ENCODE measurements around the gene SLC5A3.

Gene SLC5A3

DNA sequence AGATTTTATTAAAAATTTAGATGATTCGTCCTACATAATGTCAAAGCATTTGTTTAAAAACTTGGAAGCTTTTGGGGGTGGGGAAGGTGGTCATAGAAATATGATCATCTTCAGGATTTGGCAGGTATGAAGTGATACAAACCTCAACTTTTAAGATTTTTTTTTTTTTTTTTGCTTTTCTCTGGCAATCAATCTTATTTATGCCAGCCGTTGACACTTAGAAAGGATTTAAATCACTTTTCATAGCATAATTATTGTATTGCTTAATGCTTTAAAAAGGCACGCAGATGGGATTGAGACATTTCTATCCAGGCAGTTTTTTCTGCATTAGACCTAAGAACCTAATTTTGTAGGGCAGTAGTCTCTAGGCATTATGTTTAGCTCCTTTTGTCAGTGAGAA lies 19.7 kb downstream of the SLC5A3 start:
- Histone ChIP-seq H3K9me3 (ENCODE audit: control insufficient read depth, insufficient read depth, low read depth, low read length) (no peaks in the 10 kb centered on the region), H3K36me3 (ENCODE audit: control insufficient read depth in 2 of 2, insufficient read depth in 1 of 2, low read length in 2 of 2) (peaks cover 0 to 22% of the 10 kb centered on the region in 2 experiments; a peak in 1 of 3 replicates), H3K4me3 (ENCODE audit: low read depth, low read length) (no peak overlapping the region), H3K27ac (ENCODE audit: extremely low read depth, low read depth, low read length) (no peak overlapping the region), H3K4me1 (ENCODE audit: control insufficient read depth, insufficient read depth, low read length) (peaks cover 23% of the 10 kb centered on the region)
- ChIA-PET POLR2A (interaction anchor here (0.7 to 1.7 kb wide), 2 partner anchors 20 to 389 kb away, joined by 5 read pairs; partner anchors contain the start of genes MRPS6 and SLC5A3), CTCF (interaction anchor here (0.6 to 3.7 kb wide), 10 partner anchors 9 to 1200 kb away, joined by 3 to 32 read pairs (median 4); no protein-coding TSS in a partner anchor)
- TF ChIP-seq ZNF837 (tag by site-specific recombination; IDR thresholded peaks at IDR 0.05) (no peak), PRDM6 (tag by site-specific recombination; IDR thresholded peaks at IDR 0.05) (peak; percentile 68), WT1 (tag by site-specific recombination; IDR thresholded peaks at IDR 0.05) (no peak), GLI2 (tag by site-specific recombination; IDR thresholded peaks at IDR 0.05; ENCODE audit: borderline replicate concordance, low read depth) (no peak)
- TF ChIP-seq, protein P1, sequence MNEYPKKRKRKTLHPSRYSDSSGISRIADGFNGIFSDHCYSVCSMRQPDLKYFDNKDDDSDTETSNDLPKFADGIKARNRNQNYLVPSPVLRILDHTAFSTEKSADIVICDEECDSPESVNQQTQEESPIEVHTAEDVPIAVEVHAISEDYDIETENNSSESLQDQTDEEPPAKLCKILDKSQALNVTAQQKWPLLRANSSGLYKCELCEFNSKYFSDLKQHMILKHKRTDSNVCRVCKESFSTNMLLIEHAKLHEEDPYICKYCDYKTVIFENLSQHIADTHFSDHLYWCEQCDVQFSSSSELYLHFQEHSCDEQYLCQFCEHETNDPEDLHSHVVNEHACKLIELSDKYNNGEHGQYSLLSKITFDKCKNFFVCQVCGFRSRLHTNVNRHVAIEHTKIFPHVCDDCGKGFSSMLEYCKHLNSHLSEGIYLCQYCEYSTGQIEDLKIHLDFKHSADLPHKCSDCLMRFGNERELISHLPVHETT (tag by site-specific recombination; IDR thresholded peaks at IDR 0.05): no peak
- TF ChIP-seq, protein P2, sequence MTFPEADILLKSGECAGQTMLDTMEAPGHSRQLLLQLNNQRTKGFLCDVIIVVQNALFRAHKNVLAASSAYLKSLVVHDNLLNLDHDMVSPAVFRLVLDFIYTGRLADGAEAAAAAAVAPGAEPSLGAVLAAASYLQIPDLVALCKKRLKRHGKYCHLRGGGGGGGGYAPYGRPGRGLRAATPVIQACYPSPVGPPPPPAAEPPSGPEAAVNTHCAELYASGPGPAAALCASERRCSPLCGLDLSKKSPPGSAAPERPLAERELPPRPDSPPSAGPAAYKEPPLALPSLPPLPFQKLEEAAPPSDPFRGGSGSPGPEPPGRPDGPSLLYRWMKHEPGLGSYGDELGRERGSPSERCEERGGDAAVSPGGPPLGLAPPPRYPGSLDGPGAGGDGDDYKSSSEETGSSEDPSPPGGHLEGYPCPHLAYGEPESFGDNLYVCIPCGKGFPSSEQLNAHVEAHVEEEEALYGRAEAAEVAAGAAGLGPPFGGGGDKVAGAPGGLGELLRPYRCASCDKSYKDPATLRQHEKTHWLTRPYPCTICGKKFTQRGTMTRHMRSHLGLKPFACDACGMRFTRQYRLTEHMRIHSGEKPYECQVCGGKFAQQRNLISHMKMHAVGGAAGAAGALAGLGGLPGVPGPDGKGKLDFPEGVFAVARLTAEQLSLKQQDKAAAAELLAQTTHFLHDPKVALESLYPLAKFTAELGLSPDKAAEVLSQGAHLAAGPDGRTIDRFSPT (tag by site-specific recombination; IDR thresholded peaks at IDR 0.05): no peak

GRCh38 chr21:34094949-34095348 lies 21.6 kb downstream of the SLC5A3 start:
- H3K9me3 ChIP-seq (ENCODE audit: control insufficient read depth, insufficient read depth, low read depth, low read length): no peaks in the 10 kb centered on the region
- H3K4me3 ChIP-seq (ENCODE audit: low read depth, low read length): no peak overlapping the region
- no peak for TF ChIP-seq ZNF184 (tag by site-specific recombination; IDR thresholded peaks at IDR 0.05)
- no peak for TF ChIP-seq ZNF664 (tag by site-specific recombination; IDR thresholded peaks at IDR 0.05)
- TF ChIP-seq ELK4 (IDR thresholded peaks at IDR 0.05; ENCODE audit: borderline replicate concordance, low read depth, low read length): no peak
- ChIA-PET POLR2A (no interaction called here), CTCF (interaction anchor here (0.7 to 1.2 kb wide), 3 partner anchors 34 to 200 kb away, joined by 4 read pairs; no protein-coding TSS in a partner anchor)
- H3K36me3 ChIP-seq (ENCODE audit: control insufficient read depth in 2 of 2, insufficient read depth in 1 of 2, low read length in 2 of 2): peaks cover 0 to 22% of the 10 kb centered on the region in 2 experiments; a peak in 1 of 3 replicates
- no peak overlapping the region for H3K27ac ChIP-seq (ENCODE audit: extremely low read depth, low read depth, low read length)
- H3K4me1 ChIP-seq (ENCODE audit: control insufficient read depth, insufficient read depth, low read length): peaks cover 23% of the 10 kb centered on the region

- ChIA-PET CTCF (no interaction called here), POLR2A (no interaction called here)
- Histone ChIP-seq H3K4me1 (ENCODE audit: control insufficient read depth, insufficient read depth, low read length) (peaks cover 6% of the 10 kb centered on the region), H3K27ac (ENCODE audit: extremely low read depth, low read depth, low read length) (no peak overlapping the region), H3K9me3 (ENCODE audit: control insufficient read depth, insufficient read depth, low read depth, low read length) (no peaks in the 10 kb centered on the region), H3K36me3 (ENCODE audit: control insufficient read depth in 2 of 2, insufficient read depth in 1 of 2, low read length in 2 of 2) (peaks cover 0 to 22% of the 10 kb centered on the region in 2 experiments; a peak in 1 of 3 replicates), H3K4me3 (ENCODE audit: low read depth, low read length) (no peak overlapping the region)
- TF ChIP-seq ZBTB1 (tag by site-specific recombination; IDR thresholded peaks at IDR 0.05) (no peak), ZNF76 (tag by site-specific recombination; IDR thresholded peaks at IDR 0.05; ENCODE audit: borderline replicate concordance, low read depth) (no peak), REST (tag by site-specific recombination; IDR thresholded peaks at IDR 0.05) (no peak), ZNF501 (tag by site-specific recombination; IDR thresholded peaks at IDR 0.05) (no peak), ZNF677 (tag by site-specific recombination; IDR thresholded peaks at IDR 0.05) (no peak), SP2 (tag by site-specific recombination; IDR thresholded peaks at IDR 0.05) (no peak)
- TF ChIP-seq, protein P3, sequence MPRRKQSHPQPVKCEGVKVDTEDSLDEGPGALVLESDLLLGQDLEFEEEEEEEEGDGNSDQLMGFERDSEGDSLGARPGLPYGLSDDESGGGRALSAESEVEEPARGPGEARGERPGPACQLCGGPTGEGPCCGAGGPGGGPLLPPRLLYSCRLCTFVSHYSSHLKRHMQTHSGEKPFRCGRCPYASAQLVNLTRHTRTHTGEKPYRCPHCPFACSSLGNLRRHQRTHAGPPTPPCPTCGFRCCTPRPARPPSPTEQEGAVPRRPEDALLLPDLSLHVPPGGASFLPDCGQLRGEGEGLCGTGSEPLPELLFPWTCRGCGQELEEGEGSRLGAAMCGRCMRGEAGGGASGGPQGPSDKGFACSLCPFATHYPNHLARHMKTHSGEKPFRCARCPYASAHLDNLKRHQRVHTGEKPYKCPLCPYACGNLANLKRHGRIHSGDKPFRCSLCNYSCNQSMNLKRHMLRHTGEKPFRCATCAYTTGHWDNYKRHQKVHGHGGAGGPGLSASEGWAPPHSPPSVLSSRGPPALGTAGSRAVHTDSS (tag by site-specific recombination; IDR thresholded peaks at IDR 0.05): no peak
Measured at GRCh38 chr21:34097442-34097841, 24.1 kb downstream of the SLC5A3 start.

All from HEK293 (cell line).